Stimulated activated CD4-positive, alpha-beta T cell treated with anti-CD3 and anti-CD28 coated beads, Interleukin-15, amount 100 ng/mL, for 48 hours (primary cell): ENCODE data around the gene GALNT2.
A peak's percentile ranks its signal among the peaks of the same experiment; 100 is the strongest.

Experiments used
- DNase-seq, 2 donors: peaks; one replicate each; pipeline ENCODE4 v3.0.0-alpha.2; 2020; ENCODE audit warnings: low read depth in 2 of 2

Gene GALNT2

DNA sequence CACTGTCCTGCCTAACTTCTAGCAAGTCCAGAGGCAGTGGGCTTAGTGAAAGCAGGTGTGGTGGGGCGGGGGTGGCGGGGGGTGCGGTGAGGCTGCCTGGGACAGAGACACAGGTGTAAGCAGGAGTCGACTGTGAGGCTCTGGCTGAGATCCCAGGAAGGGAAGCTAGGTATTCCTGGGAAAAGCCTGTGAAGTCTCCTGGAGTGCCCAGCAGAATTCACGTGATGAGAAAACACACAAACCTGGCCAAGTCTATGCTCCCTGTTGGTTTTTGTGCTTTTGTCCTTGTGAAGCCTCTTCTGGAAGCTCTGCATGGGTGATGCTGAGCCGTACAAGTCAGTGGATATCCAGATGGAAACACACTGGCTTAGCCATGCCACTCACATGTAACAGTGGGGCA lies 5.3 kb downstream of the GALNT2 start:
- DNase-seq = no peak

DNA sequence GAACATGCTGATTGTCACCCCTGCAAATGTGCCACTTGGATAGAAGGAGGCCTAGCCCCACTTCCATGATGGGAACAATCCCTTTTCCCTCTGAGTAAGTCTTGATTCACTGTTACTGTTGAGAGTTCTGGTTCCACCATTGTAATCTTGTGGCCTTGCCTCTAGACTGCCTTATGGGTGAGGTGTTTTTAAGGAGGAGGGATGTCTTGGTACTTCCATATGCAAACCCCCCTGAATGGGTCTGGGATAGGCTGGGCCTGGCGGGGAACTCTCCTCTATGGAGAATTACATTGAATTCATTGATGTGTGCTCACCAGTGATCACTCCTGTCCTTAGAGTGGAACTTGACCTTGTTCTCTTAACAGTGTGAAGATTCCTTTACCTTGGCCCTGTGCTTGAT lies 5.8 kb downstream of the GALNT2 start:
- DNase-seq = no peak

- DNase-seq = no peak
These were observed 6.5 kb downstream of the GALNT2 start for GRCh38 chr1:230073371-230074035.

DNA sequence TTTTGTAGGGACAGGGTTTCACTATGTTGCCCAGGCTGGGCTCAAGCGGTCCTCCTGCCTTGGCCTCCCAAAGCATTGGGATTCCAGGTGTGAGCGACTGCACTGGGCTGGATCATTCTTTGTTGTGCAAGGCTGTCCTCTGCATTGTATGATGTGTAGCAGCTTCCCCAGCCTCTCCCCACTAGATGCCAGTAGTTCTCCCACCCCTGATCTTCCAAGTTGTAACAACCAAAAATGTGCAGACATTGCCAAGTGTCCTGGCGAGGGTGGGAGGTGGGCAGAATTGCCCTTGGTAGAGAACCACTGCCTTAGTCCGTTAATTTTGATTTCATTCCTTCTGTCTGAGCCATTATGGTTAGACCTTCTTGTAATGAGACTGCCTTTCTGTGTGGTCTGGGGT lies 7.2 kb downstream of the GALNT2 start:
- DNase-seq = no peak

DNA sequence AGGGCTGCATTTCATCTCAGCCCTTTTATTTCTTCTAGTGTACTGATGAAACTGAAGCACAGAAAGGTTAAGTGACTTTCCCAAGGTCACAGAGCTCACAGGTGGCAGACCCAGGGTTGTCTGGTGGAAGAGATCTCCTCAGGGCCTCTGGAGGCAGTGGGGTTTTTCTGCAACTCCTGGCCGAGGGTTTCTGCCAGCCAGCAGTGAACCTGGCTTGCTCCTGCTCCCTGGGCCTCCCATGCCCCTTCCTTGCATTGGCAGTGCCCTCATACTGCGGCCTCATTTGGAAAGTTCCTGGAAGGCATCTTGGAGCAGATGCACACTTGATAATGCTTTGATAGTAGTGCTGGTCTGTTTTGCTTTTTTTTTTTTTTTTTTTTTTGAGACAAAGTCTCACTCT lies 7.7 kb downstream of the GALNT2 start:
- DNase-seq = no peak

DNA sequence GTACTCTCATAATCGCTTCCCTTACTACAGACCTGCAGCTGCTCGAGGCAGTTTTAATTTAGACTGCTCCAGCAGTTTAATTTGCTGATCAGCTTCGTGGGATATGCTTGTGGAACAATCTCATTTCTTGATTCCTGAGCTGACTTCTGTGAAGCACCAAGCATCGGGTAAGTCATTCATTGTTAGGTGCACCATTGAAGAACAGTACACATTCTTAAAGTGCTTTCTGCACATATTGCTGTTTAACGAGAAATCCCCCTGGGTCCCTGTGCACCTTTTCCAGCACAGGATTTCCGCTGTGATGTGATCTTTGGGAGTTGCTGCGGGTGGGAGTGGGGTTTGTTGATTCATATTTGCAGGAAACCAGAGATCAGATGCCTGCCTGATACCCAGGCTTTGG lies 9.1 kb downstream of the GALNT2 start:
- DNase-seq = no peak

DNA sequence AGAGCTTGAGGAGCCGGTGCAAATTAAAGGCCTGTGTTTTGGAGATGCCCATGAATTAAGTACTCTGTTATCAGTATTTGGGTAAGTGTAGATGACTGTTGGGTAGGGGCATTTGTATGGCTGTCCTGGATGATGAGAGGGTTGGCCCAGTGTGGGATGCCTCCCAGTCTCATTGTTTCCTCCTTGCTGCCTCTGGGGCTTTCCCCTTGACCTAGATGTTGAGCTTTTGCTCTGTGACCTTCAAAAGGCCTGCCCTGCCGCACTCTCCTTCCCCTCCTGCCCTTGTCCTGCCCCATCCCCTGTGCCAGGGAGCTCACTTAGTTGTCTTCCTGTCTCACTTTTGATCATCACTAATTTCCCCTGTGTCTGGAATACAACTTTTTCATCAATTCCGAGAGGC lies 10.0 kb downstream of the GALNT2 start:
- no peak for DNase-seq

GRCh38 chr1:230077436-230078213 lies 10.6 kb downstream of the GALNT2 start:
- no peak for DNase-seq

DNA sequence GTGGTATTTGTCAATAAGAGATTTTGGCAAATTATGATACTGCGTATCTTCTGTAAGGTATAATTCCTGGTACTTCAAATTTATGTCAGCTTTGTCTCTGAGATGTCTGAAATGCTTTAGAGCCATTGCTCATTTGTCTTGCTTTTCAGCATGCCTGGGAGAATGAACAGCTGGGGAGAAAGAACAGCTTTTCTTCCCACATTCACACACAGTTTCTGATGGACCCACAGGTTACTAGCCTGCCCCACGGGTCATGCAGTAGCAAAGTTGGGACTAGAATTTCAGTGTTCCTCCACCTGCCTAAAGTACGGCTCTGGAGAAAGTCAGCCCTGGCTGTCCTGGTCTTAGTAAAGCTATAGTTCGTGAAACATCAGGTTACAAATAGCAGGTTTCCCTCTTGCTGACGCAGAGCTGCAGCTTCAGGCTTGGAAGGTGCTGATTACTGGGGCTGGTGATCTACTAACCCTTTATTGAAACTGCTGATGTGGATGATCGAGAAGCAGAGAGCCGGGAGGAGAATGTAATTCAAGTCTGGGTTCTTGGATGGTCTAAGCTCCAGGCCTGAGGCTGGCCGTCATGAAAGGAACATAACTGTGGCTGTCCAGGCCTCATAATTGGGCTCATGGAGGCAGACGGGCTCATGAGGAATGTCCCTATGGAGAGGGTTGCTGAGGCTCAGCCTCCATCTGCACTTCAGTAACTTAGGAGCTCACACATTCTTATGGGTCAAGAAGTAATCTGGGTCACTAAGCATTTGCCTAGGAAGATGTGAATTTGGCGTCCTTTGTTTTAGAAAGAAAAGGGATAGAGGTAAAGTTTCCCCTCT lies 12.4 kb downstream of the GALNT2 start:
- no peak for DNase-seq

DNA sequence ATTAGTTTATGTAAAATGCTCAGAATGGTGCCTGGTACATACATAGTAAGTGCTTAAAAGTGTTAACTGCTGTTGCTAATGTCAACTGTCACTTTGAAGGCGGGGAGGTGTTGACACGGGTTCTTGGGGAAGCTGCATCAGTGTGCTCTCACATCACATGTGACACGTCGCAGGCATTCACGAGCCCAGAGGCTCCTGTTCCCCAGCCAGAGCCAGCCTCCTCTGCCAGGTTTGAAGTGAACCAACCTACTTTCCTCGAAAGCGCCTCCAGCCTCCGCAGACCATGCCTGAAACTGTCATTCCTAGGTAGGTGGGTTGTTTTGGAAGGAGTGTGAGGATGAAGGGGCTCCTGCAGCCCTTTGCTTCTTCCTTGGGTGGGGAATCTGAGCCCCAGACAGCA lies 13.8 kb downstream of the GALNT2 start:
- DNase-seq = no peak

DNA sequence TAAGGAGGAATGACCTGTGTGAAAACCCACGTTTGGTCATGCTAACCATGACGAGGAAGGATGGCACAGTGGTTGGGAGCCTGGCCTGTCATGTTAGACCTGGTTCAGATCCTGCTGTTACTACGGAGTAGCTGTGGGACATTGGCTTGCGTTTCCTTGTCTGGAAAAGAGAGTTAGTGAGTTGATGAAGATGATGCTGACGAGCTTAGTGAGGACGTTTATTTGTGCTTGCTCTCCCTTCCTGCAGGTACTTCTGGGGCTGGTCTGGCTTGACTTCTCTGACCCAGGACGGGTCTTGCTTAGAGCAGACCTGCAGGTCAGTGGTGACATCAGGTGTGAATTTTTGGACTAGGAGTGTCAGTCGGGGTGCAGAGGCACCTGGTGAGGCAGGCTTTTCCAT lies 14.7 kb downstream of the GALNT2 start:
- DNase-seq = no peak

GRCh38 chr1:230082211-230082610 lies 15.2 kb downstream of the GALNT2 start:
- no peak for DNase-seq

DNA sequence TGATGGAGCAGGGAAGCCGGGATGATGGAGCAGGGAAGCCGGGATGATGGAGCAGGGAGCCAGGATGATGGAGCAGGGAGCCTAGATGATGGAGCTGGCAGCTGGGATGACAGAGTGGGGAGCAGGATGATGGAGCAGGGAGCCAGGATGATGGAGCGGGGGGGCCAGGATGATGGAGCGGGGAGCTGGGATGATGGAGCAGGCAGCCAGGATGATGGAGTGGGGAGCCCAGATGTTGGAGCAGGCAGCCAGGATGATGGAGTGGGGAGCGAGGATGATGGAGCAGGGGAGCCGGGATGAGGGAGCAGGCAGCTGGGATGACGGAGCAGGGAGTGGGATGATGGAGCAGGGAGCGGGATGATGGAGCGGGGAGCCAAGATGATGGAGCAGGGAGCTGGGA lies 16.0 kb downstream of the GALNT2 start:
- no peak for DNase-seq

- no peak for DNase-seq
These were observed 16.8 kb downstream of the GALNT2 start for GRCh38 chr1:230083746-230084407.

- DNase-seq = peak; percentile 73 to 77
These were observed 17.6 kb downstream of the GALNT2 start for GRCh38 chr1:230084408-230085177.

DNA sequence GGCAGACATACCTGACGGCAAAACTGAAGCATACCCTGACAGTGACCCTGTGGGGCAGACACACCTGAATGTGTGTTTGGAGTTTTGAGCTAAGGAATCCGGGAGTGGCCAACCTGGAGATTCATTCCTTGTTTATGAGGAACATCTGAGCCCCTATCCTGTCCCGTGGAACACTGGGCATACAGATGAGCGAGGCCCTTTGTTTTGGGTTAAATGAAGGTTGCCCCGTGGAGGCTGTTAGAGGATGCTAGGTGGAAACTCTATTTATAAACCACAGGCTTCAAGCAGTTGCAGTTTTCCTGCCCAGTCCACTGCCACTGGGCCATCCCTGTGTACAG lies 18.1 kb downstream of the GALNT2 start:
- no peak for DNase-seq

- DNase-seq = no peak
These were observed 19.1 kb downstream of the GALNT2 start for GRCh38 chr1:230086151-230086550.

DNA sequence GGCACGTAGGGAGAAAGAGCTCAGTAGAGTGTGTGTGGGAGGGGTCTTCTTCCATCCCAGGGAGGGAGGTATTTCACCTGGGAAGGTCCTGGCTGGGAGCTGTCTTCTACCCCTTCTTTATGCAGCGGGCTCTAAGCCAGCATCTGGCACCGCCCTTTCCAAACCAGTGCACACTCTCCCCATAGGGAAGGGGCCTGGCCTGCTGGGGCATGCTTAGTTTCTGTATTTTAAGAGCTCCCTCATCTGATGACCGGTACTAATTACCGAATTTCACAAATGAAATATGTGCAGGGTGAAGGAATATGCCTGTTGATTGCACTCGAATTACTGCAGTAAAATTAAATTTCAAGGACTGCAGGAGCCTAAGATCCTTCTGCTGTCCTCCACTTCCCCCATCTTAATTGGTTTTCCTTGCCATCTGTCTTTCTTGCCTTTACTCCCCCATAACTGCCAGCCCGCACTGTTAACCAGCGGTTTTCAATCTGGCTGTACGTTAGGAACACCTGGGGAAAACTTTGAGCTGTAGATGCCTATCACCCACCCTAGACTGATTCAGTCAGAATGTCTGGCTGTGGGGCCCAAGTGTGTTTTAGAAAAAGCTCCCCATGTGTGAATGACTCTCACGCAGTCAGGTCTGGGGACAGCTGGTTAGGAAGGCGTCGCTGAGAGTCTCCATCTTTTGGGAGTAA lies 20.1 kb downstream of the GALNT2 start:
- DNase-seq = no peak

DNA sequence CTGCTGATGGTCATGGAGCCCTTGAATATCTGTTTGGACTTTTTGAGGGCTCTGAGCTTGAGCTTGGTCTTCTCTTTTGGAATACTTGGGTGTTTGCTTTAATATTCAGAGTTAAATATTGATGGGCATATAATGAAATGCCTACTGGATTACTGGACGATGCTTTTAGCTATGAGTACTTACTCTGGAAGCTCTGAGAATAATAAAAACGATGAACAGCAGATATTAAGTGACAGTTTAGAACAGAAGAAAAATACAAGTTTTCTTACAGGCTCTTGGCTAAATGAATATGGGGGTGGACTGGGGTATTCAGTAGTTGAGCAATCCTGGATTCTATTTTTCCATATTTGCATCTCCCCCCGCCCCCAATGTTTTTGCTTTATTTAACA lies 20.7 kb downstream of the GALNT2 start:
- no peak for DNase-seq

DNA sequence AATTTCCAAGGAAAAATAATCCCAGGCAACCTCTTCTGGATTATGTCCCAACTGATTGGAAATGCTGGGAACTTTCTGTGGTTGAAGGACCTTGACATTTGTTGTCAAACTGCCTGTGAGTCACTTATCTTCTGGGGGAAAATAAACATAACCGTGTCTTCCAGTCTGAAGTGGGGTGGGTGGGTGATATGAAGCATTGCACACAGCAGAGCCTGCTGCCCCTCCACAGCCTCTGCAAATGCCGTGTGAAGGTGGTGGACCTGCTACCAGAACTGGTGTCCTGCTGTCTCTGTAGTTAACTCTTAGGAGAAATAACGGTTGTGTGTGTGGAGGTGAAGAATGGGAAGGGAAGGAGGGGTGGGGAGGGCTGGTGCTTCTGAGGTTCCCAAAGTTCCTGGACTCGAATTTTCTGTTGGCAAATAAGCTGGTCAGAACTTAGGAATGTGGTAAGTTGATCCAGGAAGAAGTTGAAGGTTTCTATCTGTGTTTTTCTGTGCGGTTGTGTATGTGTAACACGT lies 23.2 kb downstream of the GALNT2 start:
- DNase-seq = no peak
